Subcutaneous adipose tissue (tissue), 4 donors: ENCODE measurements around the gene DMPK. TPM values are rescaled to one million over a fixed set of nuclear protein-coding genes. Genes with fewer than 3 reads are reported as not detected.

Source experiments
- total RNA-seq, 4 donors: library from RNA; depleted of rRNA; stranded (reverse); fragments of >200 nt; gene quantifications; one replicate each; pipeline ENCODE4 v1.1.0, GENCODE V29; 2016
- TF ChIP-seq, protein P1 (sequence below): fragments of 450-650 bp; IDR thresholded peaks from one replicate; pipeline ENCODE4 v1.5.1; 2016; ENCODE audit warnings: low read depth, mild to moderate bottlenecking, control low read depth, antibody characterized with exemption, moderate library complexity

DMPK gene
- total RNA-seq, 4 donors from 2014 or later: 7.0 to 39.2 (median 18.6) TPM

GRCh38 chr19:45742969-45743368 is 39.3 kb downstream of the DMPK start:
- TF ChIP-seq, protein P1, sequence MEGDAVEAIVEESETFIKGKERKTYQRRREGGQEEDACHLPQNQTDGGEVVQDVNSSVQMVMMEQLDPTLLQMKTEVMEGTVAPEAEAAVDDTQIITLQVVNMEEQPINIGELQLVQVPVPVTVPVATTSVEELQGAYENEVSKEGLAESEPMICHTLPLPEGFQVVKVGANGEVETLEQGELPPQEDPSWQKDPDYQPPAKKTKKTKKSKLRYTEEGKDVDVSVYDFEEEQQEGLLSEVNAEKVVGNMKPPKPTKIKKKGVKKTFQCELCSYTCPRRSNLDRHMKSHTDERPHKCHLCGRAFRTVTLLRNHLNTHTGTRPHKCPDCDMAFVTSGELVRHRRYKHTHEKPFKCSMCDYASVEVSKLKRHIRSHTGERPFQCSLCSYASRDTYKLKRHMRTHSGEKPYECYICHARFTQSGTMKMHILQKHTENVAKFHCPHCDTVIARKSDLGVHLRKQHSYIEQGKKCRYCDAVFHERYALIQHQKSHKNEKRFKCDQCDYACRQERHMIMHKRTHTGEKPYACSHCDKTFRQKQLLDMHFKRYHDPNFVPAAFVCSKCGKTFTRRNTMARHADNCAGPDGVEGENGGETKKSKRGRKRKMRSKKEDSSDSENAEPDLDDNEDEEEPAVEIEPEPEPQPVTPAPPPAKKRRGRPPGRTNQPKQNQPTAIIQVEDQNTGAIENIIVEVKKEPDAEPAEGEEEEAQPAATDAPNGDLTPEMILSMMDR: no peak

DNA sequence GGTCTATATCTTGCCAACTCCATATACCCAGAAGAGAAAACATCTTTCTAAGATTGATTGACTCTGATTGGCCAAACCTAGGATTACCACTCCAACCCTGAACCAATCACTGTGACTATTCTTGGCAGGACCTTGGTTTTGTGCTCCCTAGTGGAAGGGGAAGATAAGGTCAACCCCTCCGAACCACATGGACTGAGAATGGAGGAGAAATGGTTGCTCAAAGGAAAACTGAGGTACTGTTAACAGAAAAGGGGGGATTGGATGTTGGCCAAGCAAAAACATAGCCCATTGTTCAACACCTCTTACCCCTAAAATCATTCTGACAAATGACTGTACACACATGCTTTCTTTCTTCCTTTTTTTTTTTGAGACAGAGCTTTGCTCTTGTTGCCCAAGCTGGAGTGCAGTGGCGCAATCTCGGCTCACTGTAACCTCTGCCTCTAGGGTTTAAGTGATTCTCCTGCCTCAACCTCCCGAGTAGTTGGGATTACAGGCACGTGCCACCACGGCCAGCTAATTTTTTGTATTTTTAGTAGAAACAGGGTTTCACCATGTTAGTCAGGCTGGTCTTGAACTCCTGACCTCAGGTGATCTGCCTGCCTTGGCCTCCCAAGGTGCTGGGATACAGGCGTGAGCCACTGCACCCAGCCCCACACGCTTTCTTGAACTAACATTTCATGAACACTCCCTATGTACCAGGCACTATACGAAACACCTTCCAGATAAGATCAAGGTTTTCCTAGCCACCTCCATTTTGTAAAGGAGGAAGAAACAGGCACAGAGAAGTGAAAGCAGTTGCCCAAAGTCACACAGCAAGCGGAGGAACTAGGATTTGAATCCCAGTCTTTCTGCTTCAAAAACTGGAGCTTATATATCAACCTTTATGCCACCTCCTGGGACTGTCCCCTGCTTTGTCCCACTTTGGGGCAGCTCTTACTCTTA is 42.5 kb downstream of the DMPK start:
- TF ChIP-seq, protein P1: no peak

- TF ChIP-seq, protein P1: no peak
These were observed 49.0 kb downstream of the DMPK start, which contains the start of gene MEIOSIN for GRCh38 chr19:45733160-45733810. Gene MEIOSIN (plus strand): TSS chr19:45733439. CDS start chr19:45735377, 1,938 bp downstream.

GRCh38 chr19:45730368-45731288 is 51.7 kb downstream of the DMPK start, which contains the start of gene FBXO46:
Gene FBXO46 (minus strand): TSS chr19:45730896. CDS start chr19:45713495, 17,401 bp downstream.
- TF ChIP-seq, protein P1: no peak

GRCh38 chr19:45729800-45730290 is 52.4 kb downstream of the DMPK start:
- TF ChIP-seq, protein P1: no peak

Other genes with a start within 250 kb of the DMPK start
- 10 to 100 TPM in 1 of 4 donors, 1 to 10 TPM in 3; 2.7 to 11.6 (median 6.4) TPM for gene OPA3, start 197.7 kb downstream of the DMPK start, total RNA-seq
- gene GPR4, start 180.3 kb downstream of the DMPK start, total RNA-seq: 10 to 100 TPM in 1 of 4 donors, 1 to 10 TPM in 3; 2.0 to 10.4 (median 5.9) TPM
- gene EML2, start 143.1 kb downstream of the DMPK start, total RNA-seq: 10 to 100 TPM in 3 of 4 donors, 1 to 10 TPM in 1; 5.4 to 32.6 (median 20.7) TPM
- 10 to 100 TPM in 1 of 4 donors, 1 to 10 TPM in 2, under 1 TPM in 1; 0.34 to 20.0 (median 1.4) TPM for gene GIPR, start 114.3 kb downstream of the DMPK start, total RNA-seq
- gene SNRPD2, start 90.5 kb downstream of the DMPK start, total RNA-seq: 100 to 1,000 TPM; 117 to 159 (median 152) TPM
- 1 to 10 TPM; 1.3 to 8.5 (median 3.3) TPM for gene QPCTL, start 89.8 kb downstream of the DMPK start, total RNA-seq
- 10 to 100 TPM in 1 of 4 donors, 1 to 10 TPM in 3; 5.1 to 12.1 (median 6.0) TPM for gene FBXO46, start 51.6 kb downstream of the DMPK start, total RNA-seq
- not detected for gene MEIOSIN, start 49.1 kb downstream of the DMPK start, total RNA-seq
- gene SIX5, start 13.2 kb downstream of the DMPK start, total RNA-seq: 10 to 100 TPM in 1 of 4 donors, 1 to 10 TPM in 3; 4.2 to 20.3 (median 6.9) TPM
- gene DMWD, start 10.4 kb upstream of the DMPK start, total RNA-seq: 10 to 100 TPM in 3 of 4 donors, 1 to 10 TPM in 1; 8.3 to 58.4 (median 16.6) TPM
- gene RSPH6A, start 32.8 kb upstream of the DMPK start, total RNA-seq: not detected
- gene SYMPK, start 80.7 kb upstream of the DMPK start, total RNA-seq: 10 to 100 TPM; 15.7 to 50.5 (median 28.8) TPM
- gene FOXA3, start 81.8 kb upstream of the DMPK start, total RNA-seq: not detected
- gene IRF2BP1, start 103.7 kb upstream of the DMPK start, total RNA-seq: 10 to 100 TPM in 2 of 4 donors, 1 to 10 TPM in 2; 2.9 to 24.5 (median 10.9) TPM
- 1 to 10 TPM; 1.7 to 3.3 (median 2.5) TPM for gene MYPOP, start 120.1 kb upstream of the DMPK start, total RNA-seq
- not detected for gene NANOS2, start 132.3 kb upstream of the DMPK start, total RNA-seq
- 1 to 10 TPM in 3 of 4 donors, under 1 TPM in 1; 0.68 to 9.2 (median 1.9) TPM for gene NOVA2, start 191.4 kb upstream of the DMPK start, total RNA-seq
- 10 to 100 TPM in 1 of 4 donors, 1 to 10 TPM in 3; 2.8 to 12.2 (median 4.5) TPM for gene CCDC61, start 213.0 kb upstream of the DMPK start, total RNA-seq
- gene PGLYRP1, start 240.6 kb upstream of the DMPK start, total RNA-seq: not detected